GM18873 (cell line): ENCODE data around the gene SEMA5A.

Experiments used
- ATAC-seq: cut with Tn5 transposase; IDR thresholded peaks from one replicate; pipeline ENCODE4 v1.9.1; 2021; ENCODE audit warnings: mild to moderate bottlenecking, moderate library complexity, moderate number of reproducible peaks; ENCODE audit not compliant: unreplicated experiment, low FRiP score

SEMA5A gene

GRCh38 chr5:9156282-9156681, 389.6 kb downstream of the SEMA5A start:
- ATAC-seq, result no peak

- no peak for ATAC-seq
Measured at GRCh38 chr5:9151684-9152427, 394.0 kb downstream of the SEMA5A start.

- no peak for ATAC-seq
Measured at GRCh38 chr5:9149988-9150387, 395.9 kb downstream of the SEMA5A start.

GRCh38 chr5:9148242-9148641, 397.6 kb downstream of the SEMA5A start:
- no peak for ATAC-seq

- ATAC-seq, result no peak
Measured at GRCh38 chr5:9140711-9141110, 405.2 kb downstream of the SEMA5A start.

- ATAC-seq, result no peak
Measured at GRCh38 chr5:9140202-9140601, 405.7 kb downstream of the SEMA5A start.

- ATAC-seq, result no peak
Measured at GRCh38 chr5:9139344-9139743, 406.5 kb downstream of the SEMA5A start.

GRCh38 chr5:9128136-9128535, 417.7 kb downstream of the SEMA5A start:
- ATAC-seq, result no peak

- ATAC-seq, result no peak
Measured at GRCh38 chr5:9126490-9126889, 419.4 kb downstream of the SEMA5A start.

- no peak for ATAC-seq
Measured at GRCh38 chr5:9125852-9126251, 420.0 kb downstream of the SEMA5A start.

- no peak for ATAC-seq
Measured at GRCh38 chr5:9124838-9125237, 421.0 kb downstream of the SEMA5A start.

- ATAC-seq, result no peak
Measured at GRCh38 chr5:9124071-9124470, 421.8 kb downstream of the SEMA5A start.

- ATAC-seq, result no peak
Measured at GRCh38 chr5:9122528-9122927, 423.3 kb downstream of the SEMA5A start.

- no peak for ATAC-seq
Measured at GRCh38 chr5:9121597-9121996, 424.3 kb downstream of the SEMA5A start.

GRCh38 chr5:9118852-9119251, 427.0 kb downstream of the SEMA5A start:
- ATAC-seq, result no peak

GRCh38 chr5:9115093-9115492, 430.8 kb downstream of the SEMA5A start:
- ATAC-seq, result no peak

GRCh38 chr5:9112520-9113291, 433.2 kb downstream of the SEMA5A start:
- ATAC-seq, result no peak

GRCh38 chr5:9108162-9108561, 437.7 kb downstream of the SEMA5A start:
- ATAC-seq, result no peak

- ATAC-seq, result no peak
Measured at GRCh38 chr5:9105851-9106250, 440.0 kb downstream of the SEMA5A start.

- ATAC-seq, result no peak
Measured at GRCh38 chr5:9104571-9105339, 441.1 kb downstream of the SEMA5A start.

- ATAC-seq, result no peak
Measured at GRCh38 chr5:9103290-9103689, 442.6 kb downstream of the SEMA5A start.
